ENCODE results near the gene PRPF4.
"Not testable (repeated sequence)": the region's sequence is repeated elsewhere in the genome, so short reads cannot be mapped to it uniquely, and the experiment has no call there.

DNA sequence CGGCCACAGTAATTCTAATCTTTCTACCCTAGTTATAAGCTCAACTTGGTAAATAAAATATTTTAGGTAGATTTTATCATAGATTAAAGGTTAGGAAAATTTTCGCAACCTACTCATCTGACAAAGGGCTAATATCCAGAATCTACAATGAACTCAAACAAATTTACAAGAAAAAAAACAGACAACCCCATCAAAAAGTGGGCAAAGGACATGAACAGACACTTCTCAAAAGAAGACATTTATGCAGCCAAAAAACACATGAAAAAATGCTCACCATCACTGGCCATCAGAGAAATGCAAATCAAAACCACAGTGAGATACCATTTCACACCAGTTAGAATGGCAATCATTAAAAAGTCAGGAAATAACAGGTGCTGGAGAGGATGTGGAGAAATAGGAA lies 25.8 kb upstream of the PRPF4 start:
- TF ChIP-seq, protein P1, sequence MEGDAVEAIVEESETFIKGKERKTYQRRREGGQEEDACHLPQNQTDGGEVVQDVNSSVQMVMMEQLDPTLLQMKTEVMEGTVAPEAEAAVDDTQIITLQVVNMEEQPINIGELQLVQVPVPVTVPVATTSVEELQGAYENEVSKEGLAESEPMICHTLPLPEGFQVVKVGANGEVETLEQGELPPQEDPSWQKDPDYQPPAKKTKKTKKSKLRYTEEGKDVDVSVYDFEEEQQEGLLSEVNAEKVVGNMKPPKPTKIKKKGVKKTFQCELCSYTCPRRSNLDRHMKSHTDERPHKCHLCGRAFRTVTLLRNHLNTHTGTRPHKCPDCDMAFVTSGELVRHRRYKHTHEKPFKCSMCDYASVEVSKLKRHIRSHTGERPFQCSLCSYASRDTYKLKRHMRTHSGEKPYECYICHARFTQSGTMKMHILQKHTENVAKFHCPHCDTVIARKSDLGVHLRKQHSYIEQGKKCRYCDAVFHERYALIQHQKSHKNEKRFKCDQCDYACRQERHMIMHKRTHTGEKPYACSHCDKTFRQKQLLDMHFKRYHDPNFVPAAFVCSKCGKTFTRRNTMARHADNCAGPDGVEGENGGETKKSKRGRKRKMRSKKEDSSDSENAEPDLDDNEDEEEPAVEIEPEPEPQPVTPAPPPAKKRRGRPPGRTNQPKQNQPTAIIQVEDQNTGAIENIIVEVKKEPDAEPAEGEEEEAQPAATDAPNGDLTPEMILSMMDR (IDR thresholded peaks at IDR 0.05) = not testable (repeated sequence)
- not testable (repeated sequence) for TF ChIP-seq POLR2A (IDR thresholded peaks at IDR 0.05)

Measured in thyroid gland (tissue), 4 donors.